Mesendoderm (in vitro differentiated cells): ENCODE results near the gene SRP19.
"Not testable (repeated sequence)": the region's sequence is repeated elsewhere in the genome, so short reads cannot be mapped to it uniquely, and the experiment has no call there.

Source experiments
- DNase-seq: peaks from one replicate; pipeline ENCODE4 v3.0.0; 2013
- H2AK5ac ChIP-seq: 2 replicates; pipeline ENCODE4 v1.6.1; 2013; ENCODE audit warnings: low read length, inconsistent platforms
- H2BK120ac ChIP-seq: 2 replicates; pipeline ENCODE4 v1.6.1; 2013; ENCODE audit warnings: low read depth, mild to moderate bottlenecking, low read length, moderate library complexity, mixed read lengths
- H2BK15ac ChIP-seq: replicated peaks from 2 replicates; pipeline ENCODE4 v1.6.1; 2013; ENCODE audit warnings: low read depth, mild to moderate bottlenecking, moderate library complexity
- H2BK5ac ChIP-seq: 2 replicates; pipeline ENCODE4 v1.6.1; 2013; ENCODE audit warnings: low read length, inconsistent platforms
- H3K18ac ChIP-seq: 2 replicates; pipeline ENCODE4 v1.6.1; 2013; ENCODE audit warnings: mild to moderate bottlenecking, low read length, mixed read lengths
- H3K23ac ChIP-seq: one replicate; pipeline ENCODE4 v1.6.1; 2013; ENCODE audit warnings: low read length
- H3K27ac ChIP-seq: 2 replicates; pipeline ENCODE4 v1.5.1; 2013; ENCODE audit warnings: low read depth, mild to moderate bottlenecking, inconsistent platforms, low read length, moderate library complexity
- H3K27me3 ChIP-seq: 2 replicates; pipeline ENCODE4 v1.6.1; 2013; ENCODE audit warnings: low read length, control low read depth, mild to moderate bottlenecking, inconsistent platforms; ENCODE audit not compliant: insufficient read depth, poor library complexity
- H3K36me3 ChIP-seq: 2 replicates; pipeline ENCODE4 v1.6.1; 2013; ENCODE audit warnings: low read length, inconsistent platforms; ENCODE audit not compliant: control insufficient read depth, insufficient read depth
- H3K4ac ChIP-seq: one replicate; pipeline ENCODE4 v1.6.1; 2013; ENCODE audit warnings: low read depth, mild to moderate bottlenecking, low read length, moderate library complexity
- H3K4me1 ChIP-seq: 2 replicates; pipeline ENCODE4 v1.6.1; 2013; ENCODE audit warnings: low read depth, low read length, inconsistent platforms; ENCODE audit not compliant: control insufficient read depth
- H3K4me2 ChIP-seq: 2 replicates; pipeline ENCODE4 v1.6.1; 2013; ENCODE audit warnings: low read length
- H3K4me3 ChIP-seq: 2 replicates; pipeline ENCODE4 v1.5.1; 2013; ENCODE audit warnings: mild to moderate bottlenecking, low read length
- H3K56ac ChIP-seq: one replicate; pipeline ENCODE4 v1.6.1; 2013; ENCODE audit warnings: low read length
- H3K79me1 ChIP-seq: 2 replicates; pipeline ENCODE4 v1.6.1; 2013; ENCODE audit warnings: low read length, inconsistent platforms
- H3K79me2 ChIP-seq: 2 replicates; pipeline ENCODE4 v1.6.1; 2013; ENCODE audit warnings: mild to moderate bottlenecking, low read length; ENCODE audit not compliant: control insufficient read depth, insufficient read depth
- H3K9ac ChIP-seq: 2 replicates; pipeline ENCODE4 v1.6.1; 2013; ENCODE audit warnings: low read length, inconsistent platforms
- H4K5ac ChIP-seq: one replicate; pipeline ENCODE4 v1.6.1; 2013; ENCODE audit warnings: low read length
- H4K8ac ChIP-seq: one replicate; pipeline ENCODE4 v1.6.1; 2013; ENCODE audit warnings: low read depth, mild to moderate bottlenecking, control low read depth, low read length, moderate library complexity
- WGBS: extraction: QIAGEN DNeasy Blood & Tissue Kit; methylation state at CpG from one replicate; pipeline ENCODE4 v1.1.7; 2013; ENCODE audit warnings: low lambda C conversion rate, missing lambda C conversion rate; ENCODE audit not compliant: insufficient coverage; ENCODE audit errors: extremely low coverage; 5-methylcytosine and 5-hydroxymethylcytosine counted together

The SRP19 gene

DNA sequence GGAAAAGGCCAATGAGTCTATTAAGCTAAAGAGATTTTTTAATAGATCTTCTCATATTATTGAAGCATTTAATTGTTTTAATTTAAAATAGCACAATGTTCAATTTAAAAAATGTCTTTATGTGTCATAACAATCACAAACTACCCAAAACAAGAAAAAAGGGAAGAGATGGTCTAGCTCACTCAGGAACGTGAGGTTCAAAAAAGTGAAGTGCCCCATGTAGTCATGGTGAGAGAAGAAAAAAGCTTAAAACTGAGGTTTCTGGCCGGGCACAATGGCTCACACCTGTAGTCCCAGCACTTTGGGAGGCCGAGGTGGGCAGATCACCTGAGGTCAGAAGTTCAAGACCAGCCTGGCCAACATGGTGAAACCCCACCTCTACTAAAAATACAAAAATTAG, 43.9 kb downstream of the SRP19 start:
- H2BK15ac ChIP-seq, H4K5ac ChIP-seq, H3K79me2 ChIP-seq, H3K36me3 ChIP-seq, H3K23ac ChIP-seq, H2BK120ac ChIP-seq, H3K27ac ChIP-seq, H3K79me1 ChIP-seq, H3K9ac ChIP-seq, H3K4ac ChIP-seq, H3K27me3 ChIP-seq, DNase-seq, H3K4me3 ChIP-seq, H3K56ac ChIP-seq, H3K18ac ChIP-seq, H3K4me1 ChIP-seq, H2AK5ac ChIP-seq, H2BK5ac ChIP-seq, H3K4me2 ChIP-seq, H4K8ac ChIP-seq: not testable (repeated sequence)
- no CpG with 5 or more reads among the region's 3 CpGs for WGBS

DNA sequence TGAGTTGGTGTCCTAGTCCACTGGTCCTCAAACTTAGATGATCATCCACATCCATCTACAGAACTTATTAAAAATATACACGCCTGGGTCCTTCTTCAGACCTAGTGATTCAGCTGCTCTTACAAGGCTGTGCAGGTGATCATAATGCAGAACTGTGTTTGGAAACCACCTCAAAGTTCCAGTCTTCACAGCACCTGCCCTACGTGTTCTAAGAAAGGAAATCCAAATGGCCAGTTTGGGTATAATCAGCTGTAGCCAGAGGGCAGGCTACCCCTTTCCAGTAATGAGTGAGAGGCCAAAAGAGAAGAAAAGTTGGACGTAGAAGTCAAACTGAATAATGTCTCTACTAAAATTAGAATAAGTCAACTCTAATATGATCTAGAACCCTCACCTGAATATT, 45.5 kb downstream of the SRP19 start:
- no peak overlapping the region for H3K27ac ChIP-seq
- H4K5ac ChIP-seq: no peak overlapping the region
- H3K79me2 ChIP-seq: peaks cover 1% of the 10 kb centered on the region
- H3K4me3 ChIP-seq: no peak overlapping the region
- no peak overlapping the region for H2BK5ac ChIP-seq
- no peak overlapping the region for H2BK15ac ChIP-seq
- no peaks in the 10 kb centered on the region for H3K4me1 ChIP-seq
- peaks cover 5% of the 10 kb centered on the region for H3K79me1 ChIP-seq
- no peak overlapping the region for H3K56ac ChIP-seq
- WGBS: no CpG with 5 or more reads among the region's 3 CpGs
- no peak overlapping the region for H3K18ac ChIP-seq
- no peak overlapping the region for H3K23ac ChIP-seq
- H2AK5ac ChIP-seq: no peak overlapping the region
- H3K4me2 ChIP-seq: no peak overlapping the region
- no peak for DNase-seq
- peaks cover 4% of the 10 kb centered on the region for H3K36me3 ChIP-seq
- no peaks in the 10 kb centered on the region for H3K27me3 ChIP-seq
- H3K9ac ChIP-seq: no peak overlapping the region
- no peak overlapping the region for H3K4ac ChIP-seq
- no peak overlapping the region for H4K8ac ChIP-seq
- no peak overlapping the region for H2BK120ac ChIP-seq

- Histone ChIP-seq H3K9ac (no peak overlapping the region), H3K23ac (no peak overlapping the region), H4K5ac (no peak overlapping the region), H3K27ac (no peak overlapping the region), H2BK15ac (no peak overlapping the region), H3K4ac (no peak overlapping the region), H3K79me2 (peaks cover 1% of the 10 kb centered on the region), H3K36me3 (peaks cover 4% of the 10 kb centered on the region), H3K56ac (no peak overlapping the region), H3K79me1 (peaks cover 5% of the 10 kb centered on the region), H3K4me3 (no peak overlapping the region), H3K18ac (no peak overlapping the region), H2BK120ac (no peak overlapping the region), H3K4me2 (no peak overlapping the region), H3K4me1 (no peaks in the 10 kb centered on the region), H3K27me3 (no peaks in the 10 kb centered on the region), H2BK5ac (no peak overlapping the region), H2AK5ac (no peak overlapping the region), H4K8ac (no peak overlapping the region)
- WGBS: no CpG with 5 or more reads among the region's 4 CpGs
- no peak for DNase-seq
These were observed 46.1 kb downstream of the SRP19 start for GRCh38 chr5:112907166-112907631.

DNA sequence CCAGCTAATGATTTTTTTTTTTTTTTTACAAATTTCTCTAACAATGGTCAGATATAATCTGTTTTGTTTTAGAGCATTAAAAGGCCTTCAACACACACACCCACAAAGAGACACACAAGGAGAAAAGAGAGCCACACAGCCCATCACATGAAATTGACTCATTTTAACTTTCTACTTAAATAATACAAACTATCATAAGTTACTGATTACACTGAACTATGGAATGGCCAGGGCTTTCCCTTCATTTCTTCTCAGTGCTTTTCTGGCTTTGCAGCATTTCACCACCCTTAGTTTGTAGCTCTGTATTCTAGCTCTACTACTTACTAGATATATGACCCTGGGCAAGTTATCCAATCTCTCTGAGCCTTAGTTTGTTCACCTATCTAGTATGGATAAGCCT, 47.8 kb downstream of the SRP19 start:
- Histone ChIP-seq H3K9ac (no peak overlapping the region), H3K18ac (no peak overlapping the region), H3K79me1 (peaks cover 5% of the 10 kb centered on the region), H4K8ac (no peak overlapping the region), H2BK15ac (no peak overlapping the region), H3K79me2 (peaks cover 1% of the 10 kb centered on the region), H2AK5ac (no peak overlapping the region), H4K5ac (no peak overlapping the region), H3K56ac (no peak overlapping the region), H3K27ac (no peak overlapping the region), H3K4me3 (no peak overlapping the region), H3K36me3 (peaks cover 4% of the 10 kb centered on the region), H3K4me2 (no peak overlapping the region), H2BK5ac (no peak overlapping the region), H3K4ac (no peak overlapping the region), H3K4me1 (no peaks in the 10 kb centered on the region), H3K23ac (no peak overlapping the region), H2BK120ac (no peak overlapping the region), H3K27me3 (no peaks in the 10 kb centered on the region)
- DNase-seq: no peak

- Histone ChIP-seq H2BK5ac (no peak overlapping the region), H3K27me3 (no peaks in the 10 kb centered on the region), H3K9ac (no peak overlapping the region), H3K79me2 (peaks cover 1% of the 10 kb centered on the region), H3K36me3 (peaks cover 4% of the 10 kb centered on the region), H2BK15ac (no peak overlapping the region), H4K5ac (no peak overlapping the region), H3K4ac (no peak overlapping the region), H3K18ac (no peak overlapping the region), H3K4me1 (no peaks in the 10 kb centered on the region), H3K27ac (no peak overlapping the region), H3K4me3 (no peak overlapping the region), H4K8ac (no peak overlapping the region), H2AK5ac (no peak overlapping the region), H2BK120ac (no peak overlapping the region), H3K79me1 (peaks cover 5% of the 10 kb centered on the region), H3K23ac (no peak overlapping the region), H3K4me2 (no peak overlapping the region), H3K56ac (no peak overlapping the region)
- DNase-seq: no peak
- WGBS: no CpG with 5 or more reads among the region's 1 CpG
These were observed 49.4 kb downstream of the SRP19 start for GRCh38 chr5:112910529-112910928.

DNA sequence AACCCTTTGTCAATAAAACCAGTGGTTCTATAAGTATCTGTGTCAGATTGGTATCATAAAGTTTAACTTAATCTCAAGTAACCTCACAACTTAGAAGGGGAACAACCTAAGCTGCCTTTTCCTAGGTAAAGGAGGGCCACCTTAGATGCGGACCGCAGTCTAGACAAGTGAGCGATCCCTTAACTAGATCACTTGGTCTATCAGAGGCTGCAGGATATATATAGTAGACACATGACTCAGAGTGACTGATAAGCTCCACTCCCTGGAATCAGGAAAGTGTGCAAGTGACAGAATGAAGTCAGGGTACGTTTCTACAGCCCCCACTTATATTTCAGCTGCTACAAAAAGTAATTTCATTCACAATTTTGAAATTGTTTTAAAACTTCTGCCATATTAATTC, 53.5 kb downstream of the SRP19 start:
- Histone ChIP-seq H2AK5ac (no peak overlapping the region), H2BK5ac (no peak overlapping the region), H4K5ac (no peak overlapping the region), H3K36me3 (peaks cover 3% of the 10 kb centered on the region), H3K18ac (no peak overlapping the region), H2BK120ac (no peak overlapping the region), H3K56ac (no peak overlapping the region), H3K4ac (no peak overlapping the region), H2BK15ac (no peak overlapping the region), H3K79me2 (peaks cover 1% of the 10 kb centered on the region), H3K23ac (no peak overlapping the region), H3K79me1 (peaks cover 6% of the 10 kb centered on the region), H3K27ac (no peak overlapping the region), H3K4me1 (no peaks in the 10 kb centered on the region), H3K4me2 (no peak overlapping the region), H3K27me3 (no peaks in the 10 kb centered on the region), H3K9ac (no peak overlapping the region), H3K4me3 (no peak overlapping the region), H4K8ac (no peak overlapping the region)
- WGBS: no CpG with 5 or more reads among the region's 4 CpGs
- DNase-seq: no peak
